ENCODE data around the gene ITSN2. TPM values are rescaled to one million over a fixed set of nuclear protein-coding genes. Genes with fewer than 3 reads are reported as not detected.

ITSN2 gene
- polyA plus RNA-seq, 1 donor from 2014 or later: 10.6 TPM

DNA sequence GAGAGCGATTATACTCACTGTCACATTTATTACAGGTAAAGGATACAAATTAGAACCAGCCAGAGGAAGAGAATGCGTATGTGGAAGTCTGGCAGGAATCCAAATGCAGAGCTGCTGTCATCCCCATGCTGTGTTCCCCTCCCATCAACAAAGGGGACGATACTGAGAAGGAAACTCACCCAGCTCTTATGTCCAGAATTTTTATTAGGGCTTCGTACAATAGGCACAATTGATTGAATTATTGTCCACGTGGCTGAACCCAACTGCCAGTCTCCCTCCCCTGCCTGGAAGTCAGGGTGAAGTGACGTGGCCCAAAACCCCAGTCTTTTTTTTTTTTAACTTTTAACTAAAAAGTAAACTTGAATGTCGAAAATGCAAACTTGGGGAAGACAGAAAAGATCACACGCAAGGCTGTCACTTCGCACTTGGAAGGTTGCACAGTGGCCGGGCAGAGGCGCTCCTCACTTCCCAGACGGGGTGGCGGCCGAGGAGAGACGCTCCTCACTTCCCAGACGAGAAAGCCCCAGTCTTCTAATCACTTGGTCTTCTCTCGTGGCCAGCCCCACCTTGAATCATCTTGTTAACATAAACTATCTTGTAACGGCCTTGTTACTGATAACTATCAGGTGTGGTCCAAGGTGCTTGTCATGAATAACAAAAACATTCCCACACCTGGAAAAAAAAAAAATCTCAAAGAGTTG, 40.0 kb upstream of the ITSN2 start:
- TF ChIP-seq SMC3 (conservative IDR thresholded peaks at IDR 0.05; ENCODE audit: poor library complexity) (no peak), MXI1 (conservative IDR thresholded peaks at IDR 0.05; ENCODE audit: poor library complexity, severe bottlenecking) (no peak), RAD21 (conservative IDR thresholded peaks at IDR 0.05) (no peak), EP300 (conservative IDR thresholded peaks at IDR 0.05; ENCODE audit: poor library complexity, severe bottlenecking) (no peak), TAF1 (IDR thresholded peaks at IDR 0.05; ENCODE audit: low read depth) (no peak), REST (IDR thresholded peaks at IDR 0.05; ENCODE audit: borderline replicate concordance) (no peak)
- TF ChIP-seq, protein P1, sequence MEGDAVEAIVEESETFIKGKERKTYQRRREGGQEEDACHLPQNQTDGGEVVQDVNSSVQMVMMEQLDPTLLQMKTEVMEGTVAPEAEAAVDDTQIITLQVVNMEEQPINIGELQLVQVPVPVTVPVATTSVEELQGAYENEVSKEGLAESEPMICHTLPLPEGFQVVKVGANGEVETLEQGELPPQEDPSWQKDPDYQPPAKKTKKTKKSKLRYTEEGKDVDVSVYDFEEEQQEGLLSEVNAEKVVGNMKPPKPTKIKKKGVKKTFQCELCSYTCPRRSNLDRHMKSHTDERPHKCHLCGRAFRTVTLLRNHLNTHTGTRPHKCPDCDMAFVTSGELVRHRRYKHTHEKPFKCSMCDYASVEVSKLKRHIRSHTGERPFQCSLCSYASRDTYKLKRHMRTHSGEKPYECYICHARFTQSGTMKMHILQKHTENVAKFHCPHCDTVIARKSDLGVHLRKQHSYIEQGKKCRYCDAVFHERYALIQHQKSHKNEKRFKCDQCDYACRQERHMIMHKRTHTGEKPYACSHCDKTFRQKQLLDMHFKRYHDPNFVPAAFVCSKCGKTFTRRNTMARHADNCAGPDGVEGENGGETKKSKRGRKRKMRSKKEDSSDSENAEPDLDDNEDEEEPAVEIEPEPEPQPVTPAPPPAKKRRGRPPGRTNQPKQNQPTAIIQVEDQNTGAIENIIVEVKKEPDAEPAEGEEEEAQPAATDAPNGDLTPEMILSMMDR (IDR thresholded peaks at IDR 0.05; ENCODE audit: poor library complexity, severe bottlenecking): no peak
- Histone ChIP-seq H2AFZ (ENCODE audit: low read depth, low read length) (no peak overlapping the region), H3K27ac (ENCODE audit: low read length) (no peak overlapping the region), H3F3A (ENCODE audit: insufficient read depth, low read length, poor library complexity, severe bottlenecking) (peaks cover 2% of the 10 kb centered on the region), H3K9ac (ENCODE audit: low read length) (no peak overlapping the region), H3K27me3 (ENCODE audit: insufficient read depth, low read depth, low read length) (no peaks in the 10 kb centered on the region), H3K4me3 (ENCODE audit: low read length) (no peak overlapping the region), H3K36me3 (ENCODE audit: insufficient read depth, low read length) (no peaks in the 10 kb centered on the region), H3K9me3 (ENCODE audit: low read length) (no peaks in the 10 kb centered on the region), H3K79me2 (replicated peaks; ENCODE audit: insufficient read depth, low read length) (no peaks in the 10 kb centered on the region), H3K4me2 (ENCODE audit: low read length) (no peak overlapping the region), H4K20me1 (ENCODE audit: insufficient read depth) (no peaks in the 10 kb centered on the region), H3K9me2 (ENCODE audit: insufficient read depth, low read length) (no peaks in the 10 kb centered on the region)

- Histone ChIP-seq H3K9me3 (ENCODE audit: low read length) (no peaks in the 10 kb centered on the region), H3K27ac (ENCODE audit: low read length) (no peak overlapping the region), H3K36me3 (ENCODE audit: insufficient read depth, low read length) (no peaks in the 10 kb centered on the region), H3K9me2 (ENCODE audit: insufficient read depth, low read length) (no peaks in the 10 kb centered on the region), H3K4me2 (ENCODE audit: low read length) (no peak overlapping the region), H2AFZ (ENCODE audit: low read depth, low read length) (no peak overlapping the region), H4K20me1 (ENCODE audit: insufficient read depth) (no peaks in the 10 kb centered on the region), H3K79me2 (replicated peaks; ENCODE audit: insufficient read depth, low read length) (no peaks in the 10 kb centered on the region), H3F3A (ENCODE audit: insufficient read depth, low read length, poor library complexity, severe bottlenecking) (peaks cover 2% of the 10 kb centered on the region), H3K27me3 (ENCODE audit: insufficient read depth, low read depth, low read length) (no peaks in the 10 kb centered on the region), H3K4me3 (ENCODE audit: low read length) (no peak overlapping the region), H3K9ac (ENCODE audit: low read length) (no peak overlapping the region)
- TF ChIP-seq, protein P1 (IDR thresholded peaks at IDR 0.05; ENCODE audit: poor library complexity, severe bottlenecking): no peak
- TF ChIP-seq MXI1 (conservative IDR thresholded peaks at IDR 0.05; ENCODE audit: poor library complexity, severe bottlenecking) (no peak), SMC3 (conservative IDR thresholded peaks at IDR 0.05; ENCODE audit: poor library complexity) (no peak), EZH2 (IDR thresholded peaks at IDR 0.05; ENCODE audit: borderline replicate concordance, insufficient read depth, low read length, poor library complexity, severe bottlenecking) (no peak), RAD21 (conservative IDR thresholded peaks at IDR 0.05) (no peak), TAF1 (IDR thresholded peaks at IDR 0.05; ENCODE audit: low read depth) (no peak), EP300 (conservative IDR thresholded peaks at IDR 0.05; ENCODE audit: poor library complexity, severe bottlenecking) (no peak), POLR2AphosphoS5 (IDR thresholded peaks at IDR 0.05) (no peak), REST (IDR thresholded peaks at IDR 0.05; ENCODE audit: borderline replicate concordance) (no peak)
Observed at GRCh38 chr2:24399434-24400206, 39.3 kb upstream of the ITSN2 start.
